Memory B cell (primary cell): Measurements from ENCODE around the gene GCH1.
A peak's percentile ranks its signal among the peaks of the same experiment; 100 is the strongest.
"Not testable (repeated sequence)": the region's sequence is repeated elsewhere in the genome, so short reads cannot be mapped to it uniquely, and the experiment has no call there.

Experiments used
- ATAC-seq: fragments of 150-1000 bp; cut with Tn5 transposase; 2 replicates; pipeline ENCODE4 v1.10.0; 2021; ENCODE audit warnings: low read depth, mild to moderate bottlenecking, moderate library complexity
- DNase-seq, 2 donors: peaks; one replicate each; pipeline ENCODE4 v3.0.0; 2022; ENCODE audit warnings: low spot score in 2 of 2
- H3K27ac Mint-ChIP-seq: one replicate; pipeline ENCODE4 v1.8.0; 2022; ENCODE audit warnings: mild to moderate bottlenecking, moderate library complexity, mixed read lengths
- H3K27me3 Mint-ChIP-seq: one replicate; pipeline ENCODE4 v1.8.0; 2022; ENCODE audit warnings: mixed read lengths
- H3K36me3 Mint-ChIP-seq: one replicate; pipeline ENCODE4 v1.8.0; 2022; ENCODE audit warnings: mild to moderate bottlenecking, mixed read lengths
- H3K4me1 Mint-ChIP-seq: one replicate; pipeline ENCODE4 v1.8.0; 2022; ENCODE audit warnings: mixed read lengths
- H3K4me3 Mint-ChIP-seq: one replicate; pipeline ENCODE4 v1.8.0; 2022; ENCODE audit warnings: mild to moderate bottlenecking, moderate library complexity, mixed read lengths
- H3K9me3 Mint-ChIP-seq: one replicate; pipeline ENCODE4 v1.8.0; 2022; ENCODE audit warnings: mixed read lengths

Gene GCH1

DNA sequence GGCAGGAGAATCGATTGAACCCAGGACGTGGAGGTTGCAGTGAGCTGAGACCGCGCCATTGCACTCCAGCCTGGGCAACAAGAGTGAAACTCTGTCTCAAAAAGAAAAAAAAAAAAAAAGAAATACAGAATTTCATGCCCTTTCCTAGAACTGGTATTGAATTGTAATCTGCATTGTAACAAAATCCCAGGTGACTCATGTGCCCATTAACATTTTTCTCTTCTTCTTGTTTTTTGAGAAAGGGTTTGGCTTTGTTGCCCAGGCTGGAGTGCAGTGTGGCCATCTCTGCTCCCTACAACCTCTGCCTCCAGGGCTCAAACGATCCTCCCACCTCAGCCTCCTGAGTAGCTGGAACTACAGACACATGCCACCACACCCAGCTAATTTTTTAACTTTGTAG is 23.9 kb upstream of the GCH1 start:
- ATAC-seq, H3K4me1 Mint-ChIP-seq, H3K36me3 Mint-ChIP-seq, H3K9me3 Mint-ChIP-seq, DNase-seq, H3K27me3 Mint-ChIP-seq, H3K27ac Mint-ChIP-seq, H3K4me3 Mint-ChIP-seq: not testable (repeated sequence)

DNA sequence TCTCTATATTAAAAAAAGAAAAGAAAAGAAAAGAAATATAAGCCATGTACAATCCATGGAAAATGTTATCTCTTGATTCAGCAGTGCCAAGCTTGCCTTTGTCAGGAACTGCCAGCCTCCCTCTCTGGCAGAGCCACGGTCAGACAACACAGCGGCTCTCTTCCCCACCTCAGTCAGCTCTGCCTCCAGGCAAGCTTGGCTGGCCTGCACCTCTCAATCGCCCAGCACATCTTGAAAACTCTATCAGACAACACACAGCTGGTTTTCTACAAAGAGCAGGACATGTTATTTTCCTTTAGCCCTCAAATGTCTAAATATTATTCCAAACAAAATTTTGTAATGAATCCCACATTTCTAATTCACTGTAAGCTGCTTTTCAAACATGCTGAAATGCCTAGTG is 20.0 kb upstream of the GCH1 start:
- H3K27me3 Mint-ChIP-seq: peaks cover 3% of the 10 kb centered on the region
- H3K27ac Mint-ChIP-seq: no peak overlapping the region
- no peak for DNase-seq
- H3K9me3 Mint-ChIP-seq: no peaks in the 10 kb centered on the region
- ATAC-seq: no peak
- H3K4me3 Mint-ChIP-seq: no peak overlapping the region
- no peaks in the 10 kb centered on the region for H3K4me1 Mint-ChIP-seq
- peaks cover 1% of the 10 kb centered on the region for H3K36me3 Mint-ChIP-seq

DNA sequence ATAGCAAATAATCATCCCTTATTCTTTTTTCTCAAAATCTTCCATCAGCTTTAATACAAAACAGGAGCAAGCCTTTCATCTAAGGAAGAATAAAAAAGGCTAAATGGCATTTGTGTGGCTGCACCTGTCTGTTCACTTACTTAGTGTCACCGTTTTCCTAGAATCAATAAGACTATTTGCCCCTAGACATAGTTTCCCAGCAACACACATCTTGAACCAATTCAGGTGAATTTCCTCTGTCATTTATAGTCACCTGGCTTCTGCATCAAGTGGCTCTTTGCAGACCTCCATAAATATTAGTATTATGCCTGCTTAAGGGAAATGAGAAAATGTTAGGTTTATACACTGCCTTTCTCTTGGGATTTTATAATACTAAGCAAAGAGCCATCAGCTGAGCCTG is 17.4 kb upstream of the GCH1 start:
- no peak overlapping the region for H3K27ac Mint-ChIP-seq
- no peaks in the 10 kb centered on the region for H3K4me1 Mint-ChIP-seq
- H3K9me3 Mint-ChIP-seq: no peaks in the 10 kb centered on the region
- H3K36me3 Mint-ChIP-seq: peaks cover 1% of the 10 kb centered on the region
- H3K4me3 Mint-ChIP-seq: no peak overlapping the region
- no peak for DNase-seq
- ATAC-seq: no peak
- H3K27me3 Mint-ChIP-seq: peaks cover 1% of the 10 kb centered on the region

DNA sequence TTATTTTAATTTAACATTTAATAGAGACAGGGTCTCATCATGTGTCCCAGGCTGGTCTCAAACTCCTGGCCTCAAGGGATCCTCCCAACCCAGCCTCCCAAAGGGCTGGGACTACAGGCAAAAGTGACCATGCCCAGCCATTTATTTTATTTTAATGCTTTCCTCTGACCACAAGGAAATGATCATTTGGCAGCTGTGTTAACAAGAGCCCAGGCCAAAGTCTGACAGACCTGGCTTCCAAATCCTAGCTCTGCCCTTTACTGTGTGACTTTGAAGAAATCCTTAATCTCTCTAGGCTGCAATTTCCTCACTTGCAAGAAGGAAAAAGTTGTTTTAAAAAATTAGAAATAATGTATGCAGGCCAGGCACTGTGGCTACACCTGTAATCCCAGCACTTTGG is 16.7 kb upstream of the GCH1 start:
- DNase-seq (no peak), ATAC-seq (no peak)
- Mint-ChIP-seq H3K36me3 (no peaks in the 10 kb centered on the region), H3K4me3 (no peak overlapping the region), H3K27ac (no peak overlapping the region), H3K4me1 (no peaks in the 10 kb centered on the region), H3K27me3 (no peaks in the 10 kb centered on the region), H3K9me3 (no peaks in the 10 kb centered on the region)

DNA sequence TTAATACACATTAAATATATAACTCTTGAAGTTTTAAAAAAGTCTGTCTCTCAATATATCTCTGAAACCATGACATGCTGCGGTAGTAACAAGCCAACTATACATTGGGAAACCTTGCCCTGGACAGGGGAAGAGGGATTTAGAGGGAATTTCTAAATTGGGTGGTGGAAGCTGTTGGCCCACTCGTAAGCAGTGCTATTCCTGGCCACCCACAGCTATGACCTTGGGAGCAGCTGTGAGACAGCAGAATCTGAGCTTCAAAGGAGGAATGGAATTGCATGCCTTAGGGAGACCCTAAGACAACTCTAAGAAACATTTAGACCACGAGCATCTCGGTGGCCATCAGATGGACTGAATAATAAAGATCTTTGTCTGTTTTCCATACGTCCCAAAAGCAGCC is 15.8 kb upstream of the GCH1 start:
- H3K36me3 Mint-ChIP-seq: no peaks in the 10 kb centered on the region
- no peak for ATAC-seq
- H3K4me3 Mint-ChIP-seq: no peak overlapping the region
- H3K4me1 Mint-ChIP-seq: no peaks in the 10 kb centered on the region
- no peaks in the 10 kb centered on the region for H3K9me3 Mint-ChIP-seq
- H3K27me3 Mint-ChIP-seq: no peaks in the 10 kb centered on the region
- no peak for DNase-seq
- H3K27ac Mint-ChIP-seq: no peak overlapping the region

DNA sequence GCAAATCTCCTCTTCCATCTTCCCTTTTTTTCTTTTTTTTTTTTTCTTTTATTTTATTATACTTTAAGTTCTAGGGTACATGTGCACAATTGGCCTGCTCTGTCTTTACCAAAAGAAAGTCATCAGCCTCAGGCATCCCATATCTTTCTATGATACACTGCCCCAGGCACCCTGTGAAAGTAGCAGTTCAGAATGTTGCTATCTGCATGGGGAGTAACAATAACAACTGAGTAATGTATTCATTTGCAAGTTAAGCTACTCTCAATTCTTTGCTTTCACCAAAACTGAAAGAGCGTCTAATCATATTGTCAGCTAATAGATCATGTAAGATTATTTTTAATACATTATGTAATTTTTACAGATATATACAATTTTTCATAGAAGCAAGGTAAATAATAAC is 13.5 kb upstream of the GCH1 start:
- Mint-ChIP-seq H3K4me1 (no peaks in the 10 kb centered on the region), H3K27me3 (no peaks in the 10 kb centered on the region), H3K27ac (no peak overlapping the region), H3K4me3 (no peak overlapping the region), H3K9me3 (no peaks in the 10 kb centered on the region), H3K36me3 (no peaks in the 10 kb centered on the region)
- DNase-seq: no peak
- no peak for ATAC-seq

DNA sequence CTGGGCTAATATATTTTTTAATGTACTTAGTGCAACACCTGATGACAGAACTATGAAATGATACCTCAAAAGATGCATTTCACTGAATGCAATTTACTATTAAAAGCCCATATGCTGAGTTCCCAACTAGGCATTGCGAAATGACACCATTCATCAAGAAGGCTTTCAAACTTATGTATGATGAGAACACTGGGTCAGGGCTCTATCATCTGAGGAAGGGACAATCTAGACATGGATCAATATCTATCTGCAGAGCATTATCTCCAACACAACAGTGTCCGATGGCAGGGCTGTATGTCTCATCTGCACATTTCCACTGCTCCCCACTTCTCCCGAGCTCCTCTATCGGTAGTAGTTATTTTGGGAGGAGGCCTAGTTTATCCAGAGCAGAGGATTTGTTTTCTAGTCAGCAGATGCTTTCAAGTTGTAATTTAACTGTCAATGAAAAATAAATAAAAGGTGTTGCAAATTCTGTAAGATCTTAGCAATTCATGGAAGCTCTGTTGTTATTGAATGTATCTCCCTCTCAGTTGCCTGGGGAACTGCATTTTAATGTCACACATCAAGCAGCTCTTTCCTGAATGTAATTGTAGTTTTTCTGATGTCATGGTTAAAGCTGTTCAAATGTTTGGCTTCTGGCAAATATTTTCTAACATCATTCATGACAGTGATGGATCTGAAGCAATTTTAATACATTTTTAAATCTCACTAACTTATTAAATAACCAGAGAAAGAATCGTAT is 7.4 kb upstream of the GCH1 start:
- Mint-ChIP-seq H3K4me3 (no peak overlapping the region), H3K4me1 (no peaks in the 10 kb centered on the region), H3K27ac (no peak overlapping the region), H3K9me3 (no peaks in the 10 kb centered on the region), H3K36me3 (no peaks in the 10 kb centered on the region), H3K27me3 (no peaks in the 10 kb centered on the region)
- DNase-seq (no peak), ATAC-seq (no peak)

DNA sequence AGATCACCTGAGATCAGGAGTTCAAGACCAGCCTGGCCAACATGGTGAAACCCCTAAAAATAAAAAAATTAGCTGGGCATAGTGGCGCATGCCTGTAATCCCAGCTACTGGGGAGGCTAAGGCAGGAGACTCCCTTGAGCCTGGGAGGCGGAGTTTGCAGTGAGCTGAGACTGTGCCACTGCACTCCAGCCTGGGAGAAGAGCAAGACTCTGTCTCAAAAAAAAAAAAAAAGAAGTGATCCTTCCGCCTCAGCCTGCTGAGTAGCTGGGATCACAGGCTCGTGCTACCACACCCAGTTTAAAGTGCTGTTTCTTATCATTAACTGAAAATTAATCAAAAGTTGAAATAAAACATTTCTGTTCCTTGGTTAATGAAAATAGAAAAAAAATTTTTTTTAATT is 6.3 kb upstream of the GCH1 start:
- H3K36me3 Mint-ChIP-seq, H3K4me3 Mint-ChIP-seq, H3K27ac Mint-ChIP-seq, DNase-seq, ATAC-seq, H3K9me3 Mint-ChIP-seq, H3K4me1 Mint-ChIP-seq, H3K27me3 Mint-ChIP-seq: not testable (repeated sequence)

DNA sequence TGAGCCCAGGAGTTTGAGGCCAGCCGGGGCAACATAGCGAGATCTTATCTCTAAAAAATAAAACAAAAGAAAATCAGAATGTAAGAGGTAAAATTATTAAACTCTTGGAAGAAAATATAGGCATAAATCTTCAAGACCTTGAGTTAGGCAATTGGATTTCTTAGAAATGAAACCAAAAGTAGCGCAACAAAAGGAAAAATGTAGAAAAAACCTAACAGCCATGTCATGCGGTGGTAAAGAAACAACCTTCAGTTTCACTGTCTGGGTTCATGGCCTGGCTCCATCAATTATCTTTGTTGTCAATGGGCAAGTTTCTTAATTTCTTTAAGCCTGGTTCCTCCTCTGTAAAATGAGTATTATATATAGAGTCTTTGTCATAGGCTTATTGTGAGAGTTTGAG is 5.6 kb upstream of the GCH1 start:
- H3K27me3 Mint-ChIP-seq: no peaks in the 10 kb centered on the region
- DNase-seq: no peak
- no peaks in the 10 kb centered on the region for H3K9me3 Mint-ChIP-seq
- H3K4me3 Mint-ChIP-seq: no peak overlapping the region
- no peaks in the 10 kb centered on the region for H3K36me3 Mint-ChIP-seq
- no peaks in the 10 kb centered on the region for H3K4me1 Mint-ChIP-seq
- ATAC-seq: peak; percentile 41
- no peak overlapping the region for H3K27ac Mint-ChIP-seq

DNA sequence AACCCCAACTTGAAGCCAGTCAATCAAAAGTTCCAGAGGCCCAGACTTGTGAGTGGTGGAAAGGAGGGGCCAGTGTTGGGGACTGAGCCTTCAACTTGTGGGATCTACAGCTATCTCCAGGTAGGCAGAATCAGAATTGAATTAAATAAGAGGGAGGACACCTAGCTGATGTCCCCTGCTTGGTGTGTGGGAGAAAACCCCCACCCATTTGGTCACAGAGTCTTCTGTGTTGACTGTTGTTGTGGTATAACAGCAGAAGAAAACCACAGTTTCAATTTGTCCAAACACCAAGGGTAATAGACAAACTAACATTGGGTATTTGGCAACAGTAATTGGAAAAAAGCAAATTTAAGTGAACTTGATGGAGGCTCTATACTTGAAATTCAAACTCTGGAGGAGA is 3.4 kb upstream of the GCH1 start:
- H3K4me3 Mint-ChIP-seq: no peak overlapping the region
- no peaks in the 10 kb centered on the region for H3K27me3 Mint-ChIP-seq
- H3K9me3 Mint-ChIP-seq: no peaks in the 10 kb centered on the region
- no peak for ATAC-seq
- H3K36me3 Mint-ChIP-seq: no peaks in the 10 kb centered on the region
- no peaks in the 10 kb centered on the region for H3K4me1 Mint-ChIP-seq
- no peak for DNase-seq
- no peak overlapping the region for H3K27ac Mint-ChIP-seq

DNA sequence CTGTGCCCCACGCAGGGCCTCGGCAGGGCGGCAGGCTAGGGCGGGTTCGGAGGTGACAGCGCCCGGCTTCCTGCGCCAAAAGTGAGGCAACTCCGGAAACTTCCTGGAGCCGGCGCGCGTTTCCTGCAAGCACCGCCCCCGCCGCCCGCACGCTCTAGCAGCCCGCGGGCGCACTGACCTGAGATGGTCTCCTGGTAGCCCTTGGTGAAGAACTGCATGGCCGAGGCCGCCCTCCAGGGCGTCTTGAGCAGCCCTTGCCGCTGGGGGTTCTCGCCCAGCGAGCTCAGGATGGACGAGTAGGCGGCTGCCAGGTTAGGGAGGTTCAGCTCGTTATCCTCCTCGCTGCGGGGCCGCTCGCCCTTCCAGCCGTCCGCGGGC is 494 bp downstream of the GCH1 start:
- H3K27me3 Mint-ChIP-seq: no peaks in the 10 kb centered on the region
- H3K36me3 Mint-ChIP-seq: no peaks in the 10 kb centered on the region
- H3K9me3 Mint-ChIP-seq: no peaks in the 10 kb centered on the region
- peaks cover 7% of the 10 kb centered on the region for H3K4me1 Mint-ChIP-seq
- peak overlapping the region; percentile 84 for H3K27ac Mint-ChIP-seq
- H3K4me3 Mint-ChIP-seq: peak overlapping the region; percentile 87
- DNase-seq (peak; percentile 51 to 70), ATAC-seq (peak; percentile 54)

DNA sequence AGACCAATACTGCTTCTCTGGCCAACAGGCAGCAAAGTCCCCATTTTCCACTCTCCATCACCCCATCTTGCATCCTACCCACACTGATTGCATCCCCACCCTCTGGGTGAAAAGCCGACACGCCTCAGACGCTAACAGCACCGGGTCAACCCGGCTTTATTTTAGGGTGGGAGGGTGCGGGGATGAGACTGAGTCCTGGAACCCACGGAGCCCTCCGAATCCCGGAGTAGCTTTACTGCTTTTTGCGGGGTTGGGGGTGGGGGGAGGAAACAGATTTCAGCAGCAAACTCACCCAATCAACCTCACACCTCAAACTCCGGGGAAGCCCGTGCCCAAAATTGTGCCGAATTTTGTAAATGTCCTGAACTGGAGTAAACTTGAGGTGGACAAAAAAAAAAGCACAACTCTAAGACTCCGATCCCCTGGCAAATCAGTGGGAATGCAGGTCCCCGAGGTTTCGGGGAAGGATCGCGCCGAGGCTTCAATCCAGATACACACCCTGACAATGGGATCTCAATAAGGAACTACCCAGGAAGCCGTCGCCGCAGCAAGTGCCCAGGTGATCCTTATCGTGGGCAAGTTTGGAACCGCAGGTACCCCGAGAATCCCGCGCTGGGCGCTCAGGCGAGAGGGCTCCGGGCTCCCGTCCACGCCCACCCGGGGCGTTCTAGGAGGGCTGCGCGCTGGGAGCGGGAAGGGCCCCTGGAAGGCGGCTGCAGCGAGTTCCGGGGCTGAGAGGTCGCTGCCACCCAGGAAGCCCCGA is 1.1 kb downstream of the GCH1 start:
- ATAC-seq: no peak
- Mint-ChIP-seq H3K9me3 (no peaks in the 10 kb centered on the region), H3K4me1 (peaks cover 7% of the 10 kb centered on the region), H3K27ac (no peak overlapping the region), H3K27me3 (no peaks in the 10 kb centered on the region), H3K4me3 (peak overlapping the region; percentile 87), H3K36me3 (no peaks in the 10 kb centered on the region)
- no peak for DNase-seq

DNA sequence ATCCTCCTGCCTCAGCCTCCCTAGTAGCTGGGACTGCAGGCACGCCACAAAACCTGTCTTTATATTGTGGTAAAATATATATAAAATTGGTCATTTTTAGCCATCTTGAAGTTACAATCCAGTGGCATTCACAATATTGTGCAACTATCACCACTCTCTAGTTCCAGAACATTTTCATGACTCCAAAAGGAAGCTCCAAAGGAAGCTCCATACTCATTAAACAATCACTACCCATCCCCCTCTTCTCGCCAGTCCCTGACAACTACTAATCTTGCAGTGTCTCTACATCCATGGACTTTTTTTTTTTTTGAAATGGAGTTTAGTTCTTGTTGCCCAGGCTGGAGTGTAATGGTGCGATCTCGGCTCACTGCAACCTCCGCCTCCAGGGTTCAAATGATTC is 3.1 kb downstream of the GCH1 start:
- ATAC-seq (no peak), DNase-seq (no peak)
- H3K36me3 Mint-ChIP-seq: no peaks in the 10 kb centered on the region
- H3K9me3 Mint-ChIP-seq: no peaks in the 10 kb centered on the region
- no peak overlapping the region for H3K27ac Mint-ChIP-seq
- H3K4me3 Mint-ChIP-seq: no peak overlapping the region
- peaks cover 14% of the 10 kb centered on the region for H3K4me1 Mint-ChIP-seq
- no peaks in the 10 kb centered on the region for H3K27me3 Mint-ChIP-seq

DNA sequence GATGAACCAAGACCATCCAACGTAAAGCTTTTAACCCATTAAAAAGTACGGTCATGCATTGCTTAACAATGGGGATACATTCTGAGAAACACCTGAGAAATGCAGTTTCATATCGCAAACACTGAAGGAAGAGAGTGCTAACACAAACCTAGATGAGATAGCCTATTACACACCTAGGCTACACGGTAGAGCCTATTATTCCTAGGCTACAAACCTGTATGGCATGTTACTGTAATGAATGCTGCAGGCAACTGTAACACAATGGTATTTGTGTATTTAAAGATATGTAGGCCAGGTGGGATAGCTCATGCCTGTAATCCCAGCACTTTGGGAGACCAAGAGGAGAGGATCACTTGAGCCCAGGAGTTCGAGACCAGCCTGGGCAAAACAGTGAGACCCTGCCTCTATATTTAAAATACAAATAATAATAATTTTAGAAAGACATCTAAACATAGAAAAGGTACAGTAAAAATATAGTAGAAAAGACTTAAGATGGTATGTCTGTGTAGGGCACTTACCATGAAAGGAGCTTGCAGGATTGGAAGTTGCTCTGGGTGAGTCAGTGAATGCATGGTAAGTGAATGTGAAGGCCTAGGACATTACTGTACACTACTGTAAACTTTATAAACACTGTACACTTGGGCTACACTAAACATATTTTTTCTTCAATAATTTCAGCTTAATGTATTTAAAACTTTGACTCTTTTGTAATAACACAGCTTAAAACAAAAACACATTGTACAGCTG is 4.6 kb downstream of the GCH1 start:
- not testable (repeated sequence) for H3K4me3 Mint-ChIP-seq, H3K27ac Mint-ChIP-seq, DNase-seq, H3K27me3 Mint-ChIP-seq, H3K36me3 Mint-ChIP-seq, ATAC-seq, H3K9me3 Mint-ChIP-seq
- peaks cover 16% of the 10 kb centered on the region for H3K4me1 Mint-ChIP-seq
